Tongue (tissue), 2 donors: ENCODE measurements around the gene ZNHIT6. TPM values are rescaled to one million over a fixed set of nuclear protein-coding genes. Genes with fewer than 3 reads are reported as not detected.
"Not testable (repeated sequence)": the region's sequence is repeated elsewhere in the genome, so short reads cannot be mapped to it uniquely, and the experiment has no call there.

ENCODE experiments used
- DNase-seq: peaks from one replicate; pipeline ENCODE4 v3.0.0-alpha.2; 2015
- total RNA-seq: library from RNA; depleted of rRNA; stranded (reverse); fragments of >200 nt; gene quantifications from one replicate; pipeline ENCODE4 v1.2.3, GENCODE V29; 2014

The ZNHIT6 gene
- total RNA-seq, 1 donor from 2014 or later = 12.5 TPM

- DNase-seq = no peak
Observed at GRCh38 chr1:85665932-85666331, 42.3 kb downstream of the ZNHIT6 start.

GRCh38 chr1:85663382-85663781 lies 44.9 kb downstream of the ZNHIT6 start:
- DNase-seq = no peak

- DNase-seq = no peak
Observed at GRCh38 chr1:85661767-85662166, 46.5 kb downstream of the ZNHIT6 start.

GRCh38 chr1:85660541-85660940 lies 47.7 kb downstream of the ZNHIT6 start:
- no peak for DNase-seq

GRCh38 chr1:85659174-85659573 lies 49.1 kb downstream of the ZNHIT6 start:
- DNase-seq = no peak

GRCh38 chr1:85656948-85657347 lies 51.3 kb downstream of the ZNHIT6 start:
- no peak for DNase-seq

- no peak for DNase-seq
Observed at GRCh38 chr1:85656256-85656655, 52.0 kb downstream of the ZNHIT6 start.

- DNase-seq = no peak
Observed at GRCh38 chr1:85655315-85655714, 52.9 kb downstream of the ZNHIT6 start.

- no peak for DNase-seq
Observed at GRCh38 chr1:85654066-85654782, 54.0 kb downstream of the ZNHIT6 start.

GRCh38 chr1:85652327-85652726 lies 55.9 kb downstream of the ZNHIT6 start:
- DNase-seq = no peak

GRCh38 chr1:85650645-85651044 lies 57.6 kb downstream of the ZNHIT6 start:
- DNase-seq = no peak

GRCh38 chr1:85649591-85649990 lies 58.6 kb downstream of the ZNHIT6 start:
- no peak for DNase-seq

GRCh38 chr1:85641598-85642556 lies 66.4 kb downstream of the ZNHIT6 start:
- not testable (repeated sequence) for DNase-seq

- DNase-seq = not testable (repeated sequence)
Observed at GRCh38 chr1:85639920-85640319, 68.3 kb downstream of the ZNHIT6 start.

- no peak for DNase-seq
Observed at GRCh38 chr1:85638412-85638811, 69.8 kb downstream of the ZNHIT6 start.

- DNase-seq = no peak
Observed at GRCh38 chr1:85630493-85630892, 77.7 kb downstream of the ZNHIT6 start.

- no peak for DNase-seq
Observed at GRCh38 chr1:85629532-85629920, 78.7 kb downstream of the ZNHIT6 start.

- peak; percentile 73 for DNase-seq
Observed at GRCh38 chr1:85628791-85629531, 79.3 kb downstream of the ZNHIT6 start.

- no peak for DNase-seq
Observed at GRCh38 chr1:85626818-85627217, 81.4 kb downstream of the ZNHIT6 start.

- no peak for DNase-seq
Observed at GRCh38 chr1:85624361-85624760, 83.9 kb downstream of the ZNHIT6 start.

GRCh38 chr1:85623061-85623471 lies 85.2 kb downstream of the ZNHIT6 start:
- no peak for DNase-seq

- DNase-seq = no peak
Observed at GRCh38 chr1:85621430-85621829, 86.8 kb downstream of the ZNHIT6 start.
